ENCODE measurements around the gene WSB1. TPM values are rescaled to one million over a fixed set of nuclear protein-coding genes. Genes with fewer than 3 reads are reported as not detected.

The WSB1 gene
- polyA plus RNA-seq, 2 of the 4 experiments (the other 2 are of a cell fraction) = 46.0 to 111 TPM

- ChIA-PET POLR2A (interaction anchor here (0.7 kb wide), 1 partner anchor 23 kb away, joined by 5 read pairs; no protein-coding TSS in a partner anchor), CTCF (interaction anchor here (0.6 to 14.9 kb wide), 6 partner anchors 13 to 257 kb away, joined by 3 to 120 read pairs (median 14); no protein-coding TSS in a partner anchor)
- FAIRE-seq = no peak
- Histone ChIP-seq H3K9me3 (no peaks in the 10 kb centered on the region), H3K4me1 (peaks cover 10% of the 10 kb centered on the region; the same call in 1 of the 3 replicates), H3K27ac (no peak overlapping the region), H3K4me3 (no peak overlapping the region), H3K4me2 (no peak overlapping the region)
- TF ChIP-seq HDAC2 (IDR thresholded peaks at IDR 0.05) (no peak), RFX5 (IDR thresholded peaks at IDR 0.05) (no peak), TP53 (CRISPR knock-in tag; IDR thresholded peaks at IDR 0.05) (no peak), GATA3 (IDR thresholded peaks at IDR 0.05; ENCODE audit: borderline replicate concordance) (no peak), CHD4 (IDR thresholded peaks at IDR 0.05; ENCODE audit: borderline replicate concordance) (no peak), FOSL2 (IDR thresholded peaks at IDR 0.05) (no peak), FOSL2 (CRISPR knock-in tag; IDR thresholded peaks at IDR 0.05) (no peak), HOXB13 (CRISPR knock-in tag; IDR thresholded peaks at IDR 0.05; ENCODE audit: low read depth) (no peak), EHF (CRISPR knock-in tag; IDR thresholded peaks at IDR 0.05) (no peak), EHMT2 (IDR thresholded peaks at IDR 0.05; ENCODE audit: low read depth) (no peak), SREBF2 (IDR thresholded peaks at IDR 0.05) (no peak), ZNF302 (CRISPR knock-in tag; IDR thresholded peaks at IDR 0.05) (no peak), MAX (IDR thresholded peaks at IDR 0.05) (no peak), RCOR1 (IDR thresholded peaks at IDR 0.05; ENCODE audit: low read depth, low read length) (no peak), PBX3 (IDR thresholded peaks at IDR 0.05) (no peak), NPAS2 (CRISPR knock-in tag; IDR thresholded peaks at IDR 0.05; ENCODE audit: borderline replicate concordance) (no peak), CBX8 (IDR thresholded peaks at IDR 0.05) (no peak)
- no peak for DNase-seq (ENCODE audit: low read depth in 1 of 2, low spot score in 1 of 2)
- WGBS (ENCODE audit: missing lambda C conversion rate) = 87% methylated on average over 8 of the region's 8 CpGs
- ATAC-seq = no peak
Measured at GRCh38 chr17:27346228-27346899, 52.5 kb downstream of the WSB1 start.

- ChIA-PET CTCF (interaction anchor here (0.6 to 14.9 kb wide), 9 partner anchors 9 to 275 kb away, joined by 3 to 120 read pairs (median 3); no protein-coding TSS in a partner anchor), POLR2A (no interaction called here)
- Histone ChIP-seq H3K4me1 (peaks cover 23% of the 10 kb centered on the region; the same call in 1 of the 3 replicates), H3K4me2 (peak overlapping the region; percentile 80), H3K9me3 (no peaks in the 10 kb centered on the region), H3K4me3 (peak overlapping the region; percentile 54), H3K27ac (peak overlapping the region; percentile 78 to 91; a peak in 5 of 6 replicates)
- no peak for ATAC-seq
- FAIRE-seq = peak; percentile 74
- 90% methylated on average over 2 of the region's 2 CpGs for WGBS (ENCODE audit: missing lambda C conversion rate)
- no peak for DNase-seq (ENCODE audit: low read depth in 1 of 2, low spot score in 1 of 2)
- TF ChIP-seq MYC (IDR thresholded peaks at IDR 0.05; ENCODE audit: borderline replicate concordance, low read length) (no peak), CHD4 (IDR thresholded peaks at IDR 0.05; ENCODE audit: borderline replicate concordance) (no peak), NFE2L2 (conservative IDR thresholded peaks at IDR 0.05; ENCODE audit: low read length) (no peak), FOSL2 (IDR thresholded peaks at IDR 0.05) (no peak), FOSL2 (CRISPR knock-in tag; IDR thresholded peaks at IDR 0.05) (no peak), HOXB13 (CRISPR knock-in tag; IDR thresholded peaks at IDR 0.05; ENCODE audit: low read depth) (no peak), NPAS2 (CRISPR knock-in tag; IDR thresholded peaks at IDR 0.05; ENCODE audit: borderline replicate concordance) (no peak), ELK1 (IDR thresholded peaks at IDR 0.05; ENCODE audit: low read depth, low read length) (no peak), CBX2 (IDR thresholded peaks at IDR 0.05; ENCODE audit: borderline replicate concordance, low read depth) (no peak), HEYL (CRISPR knock-in tag; IDR thresholded peaks at IDR 0.05) (no peak), RNF2 (IDR thresholded peaks at IDR 0.05; ENCODE audit: borderline replicate concordance, low read depth) (no peak), ZSCAN20 (CRISPR knock-in tag; IDR thresholded peaks at IDR 0.05) (no peak), SREBF2 (IDR thresholded peaks at IDR 0.05) (no peak), RCOR1 (IDR thresholded peaks at IDR 0.05; ENCODE audit: low read depth, low read length) (no peak), RARB (CRISPR knock-in tag; IDR thresholded peaks at IDR 0.05) (no peak), EHF (CRISPR knock-in tag; IDR thresholded peaks at IDR 0.05) (no peak), KDM5A (IDR thresholded peaks at IDR 0.05) (no peak)
Measured at GRCh38 chr17:27348196-27348595, 54.3 kb downstream of the WSB1 start.
